GM04503 (cell line): ENCODE measurements around the gene PARD6B.
"Not testable (repeated sequence)": the region's sequence is repeated elsewhere in the genome, so short reads cannot be mapped to it uniquely, and the experiment has no call there.

Source experiments
- DNase-seq: peaks from one replicate; pipeline ENCODE4 v3.0.0-alpha.2; 2012; ENCODE audit warnings: low read depth

The PARD6B gene

DNA sequence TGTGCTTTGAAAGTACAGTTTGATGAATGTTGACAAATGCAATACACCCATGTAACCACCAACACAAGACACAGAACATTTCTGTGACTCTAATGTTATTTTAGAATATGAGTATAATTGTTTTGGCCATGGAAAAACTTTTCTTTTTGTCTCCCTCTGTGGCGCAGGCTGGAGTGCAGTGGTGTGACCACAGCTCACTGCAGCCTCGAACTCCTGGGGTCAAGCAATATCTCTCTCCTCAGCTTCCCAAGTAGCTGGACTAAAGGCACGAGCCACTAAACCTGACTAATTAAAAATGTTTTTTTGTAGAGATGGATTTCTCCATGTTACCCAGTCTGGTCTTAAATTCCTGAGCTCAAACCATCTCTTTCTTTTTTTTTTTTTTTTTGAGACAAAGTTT lies 43.1 kb downstream of the PARD6B start:
- DNase-seq = no peak

DNA sequence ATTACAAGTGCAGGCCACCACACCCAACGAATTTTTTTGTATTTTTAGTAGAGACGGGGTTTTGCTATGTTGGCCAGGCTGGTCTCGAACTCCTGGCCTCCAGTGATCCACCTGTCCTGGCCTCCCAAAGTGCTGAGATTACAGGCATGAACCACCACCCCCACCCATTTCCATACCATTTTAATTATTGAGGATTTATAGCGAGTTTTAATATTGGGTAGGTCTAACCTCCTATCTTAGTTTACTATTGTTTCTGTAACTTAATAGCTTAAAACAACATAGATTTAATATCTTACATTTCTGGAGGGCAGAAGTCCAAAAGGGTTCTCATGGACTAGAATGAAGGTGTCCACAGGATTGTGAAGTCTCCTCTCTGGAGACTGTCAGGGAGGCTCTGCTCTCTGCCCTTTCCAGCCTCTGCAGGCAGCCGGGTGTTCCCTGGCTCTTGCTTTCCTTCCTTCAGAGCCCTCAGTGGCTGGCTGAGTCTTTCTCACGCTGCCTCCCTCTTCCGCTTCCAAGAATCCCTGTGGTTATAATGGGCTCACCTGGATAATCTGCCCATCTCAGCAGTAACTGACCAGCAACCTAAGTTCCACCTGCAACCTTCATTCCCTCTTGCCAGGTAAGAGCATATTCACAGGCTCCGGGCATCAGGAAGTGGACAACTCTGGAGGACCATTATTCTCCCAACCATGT lies 44.9 kb downstream of the PARD6B start:
- DNase-seq = no peak

DNA sequence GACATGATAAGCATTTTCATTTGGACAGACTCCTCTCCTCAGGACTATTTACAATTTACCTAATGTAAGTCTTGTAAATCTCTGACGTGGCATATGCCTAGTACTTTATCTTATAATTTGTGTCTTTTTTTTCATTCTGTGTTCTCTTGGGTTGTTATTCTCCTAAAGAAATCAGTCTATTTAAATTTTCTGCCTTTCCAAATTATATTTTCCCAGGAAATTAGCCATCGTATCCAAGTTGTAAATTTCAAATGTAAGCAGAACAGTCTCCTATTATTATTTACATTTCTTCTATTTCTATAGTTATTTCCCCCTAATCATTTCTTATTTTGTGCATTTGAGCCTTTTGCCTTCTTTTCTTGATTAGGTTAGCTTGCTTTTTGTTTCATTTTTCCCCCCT lies 46.0 kb downstream of the PARD6B start:
- no peak for DNase-seq

DNA sequence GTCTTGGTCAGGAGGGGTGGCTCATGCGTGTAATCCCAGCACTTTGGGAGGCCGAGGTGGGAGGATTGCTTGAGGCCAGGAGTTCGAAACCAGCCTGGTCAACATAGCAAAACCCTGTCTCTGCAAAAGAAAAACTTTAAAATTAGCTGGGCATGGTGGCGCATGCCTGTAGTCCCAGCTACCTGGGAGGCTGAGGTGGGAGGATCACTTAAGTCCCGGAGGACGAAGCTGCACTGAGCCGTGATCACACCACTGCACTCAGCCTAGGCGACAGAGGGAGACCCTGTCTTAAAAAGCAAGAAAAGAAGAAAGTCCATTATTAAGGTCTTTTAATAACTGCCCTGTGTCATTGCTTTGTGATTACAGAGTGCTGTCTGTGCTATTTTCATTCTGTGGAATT lies 47.6 kb downstream of the PARD6B start:
- not testable (repeated sequence) for DNase-seq

DNA sequence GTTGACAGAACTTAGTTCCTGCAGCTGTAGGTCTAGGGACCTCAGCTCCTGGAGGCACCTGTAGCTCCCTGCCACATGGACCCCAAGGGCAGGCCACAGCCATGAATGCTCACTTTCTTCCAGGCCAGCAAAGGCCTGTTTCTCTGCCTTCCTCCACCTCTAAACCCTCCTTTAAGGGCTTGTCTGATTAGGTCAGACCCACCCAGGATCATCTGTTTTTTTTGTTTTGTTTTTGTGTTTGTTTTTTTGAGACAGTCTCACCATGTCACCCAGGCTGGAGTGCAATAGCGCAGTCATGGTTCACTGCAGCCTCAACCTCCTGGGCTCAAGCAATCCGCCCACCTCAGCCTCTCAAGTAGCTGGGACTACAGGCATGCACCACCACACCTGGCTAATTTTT lies 52.0 kb downstream of the PARD6B start:
- no peak for DNase-seq

DNA sequence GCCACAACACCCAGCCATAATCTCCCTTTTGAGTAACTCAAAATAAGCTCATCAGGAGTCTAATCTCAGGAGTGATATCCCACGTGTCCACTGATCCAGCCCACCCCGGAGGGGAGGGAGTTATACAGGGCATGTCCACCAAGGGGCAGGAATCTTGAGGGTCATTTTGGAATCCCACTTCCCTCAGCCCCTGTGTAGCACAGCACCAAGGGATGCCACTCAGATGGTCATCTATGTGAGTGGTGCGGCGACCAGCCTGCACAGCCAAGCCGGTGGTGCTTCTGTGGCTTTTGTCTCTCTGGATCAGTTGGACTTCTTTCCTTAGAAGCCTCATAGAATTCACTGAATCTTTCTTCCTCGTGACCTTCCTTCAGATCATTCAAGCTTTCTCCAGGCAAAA lies 52.5 kb downstream of the PARD6B start:
- DNase-seq = no peak

DNA sequence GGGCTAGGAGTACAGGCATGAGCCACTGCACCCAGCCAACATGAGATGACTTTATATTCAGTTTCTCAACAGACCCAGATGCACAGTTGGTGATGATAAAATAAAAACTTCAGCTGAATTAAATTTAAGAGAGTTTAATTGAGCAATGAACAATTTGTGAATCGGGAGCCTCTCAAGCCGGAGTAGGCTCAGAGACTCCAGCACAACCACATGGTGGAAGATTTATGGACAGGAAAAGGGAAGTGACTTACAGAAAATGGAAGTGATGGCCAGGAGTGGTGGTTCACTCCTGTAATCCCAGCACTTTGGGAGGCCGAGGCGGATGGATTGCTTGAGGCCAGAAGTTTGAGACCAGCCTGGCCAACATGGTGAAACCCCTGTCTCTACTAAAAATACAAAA lies 53.1 kb downstream of the PARD6B start:
- no peak for DNase-seq

DNA sequence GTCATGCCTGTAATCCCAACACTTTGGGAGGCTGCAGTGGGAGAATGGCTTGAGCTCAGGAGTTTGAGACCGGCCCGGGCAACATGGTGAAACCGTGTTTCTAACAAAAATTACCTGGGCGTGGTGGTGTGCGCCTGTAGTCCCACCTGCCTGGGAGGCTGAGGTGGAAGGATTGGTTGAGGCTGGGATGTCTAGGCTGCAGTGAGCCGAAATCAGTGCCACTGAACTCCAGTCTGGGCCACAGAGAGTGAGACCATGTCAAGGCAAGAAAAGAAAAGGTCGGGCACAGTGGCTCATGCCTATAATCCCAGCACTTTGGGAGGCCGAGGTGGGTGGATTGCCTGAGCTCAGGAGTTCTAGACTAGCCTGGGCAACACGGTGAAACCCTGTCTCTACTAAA lies 55.3 kb downstream of the PARD6B start:
- DNase-seq = no peak

DNA sequence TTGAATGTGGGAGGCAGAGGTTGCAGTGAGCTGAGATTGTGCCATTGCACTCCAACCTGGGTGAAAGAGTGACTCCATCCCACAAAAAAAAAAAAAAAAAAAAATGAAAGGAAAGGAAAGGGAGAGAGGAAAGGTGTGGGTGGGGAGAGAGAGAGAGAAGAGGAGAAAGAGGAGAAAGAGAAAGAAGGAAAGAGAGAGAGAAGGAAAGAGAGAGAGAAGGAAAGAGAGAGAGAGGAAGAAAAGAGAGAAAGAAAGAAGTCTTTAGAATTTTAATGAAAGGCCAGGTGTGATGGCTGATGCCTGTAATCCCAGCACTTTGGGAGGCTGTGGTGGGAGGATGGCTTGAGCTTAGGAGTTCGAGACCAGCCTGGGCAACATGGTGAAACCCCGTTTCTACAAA lies 55.8 kb downstream of the PARD6B start:
- no peak for DNase-seq

DNA sequence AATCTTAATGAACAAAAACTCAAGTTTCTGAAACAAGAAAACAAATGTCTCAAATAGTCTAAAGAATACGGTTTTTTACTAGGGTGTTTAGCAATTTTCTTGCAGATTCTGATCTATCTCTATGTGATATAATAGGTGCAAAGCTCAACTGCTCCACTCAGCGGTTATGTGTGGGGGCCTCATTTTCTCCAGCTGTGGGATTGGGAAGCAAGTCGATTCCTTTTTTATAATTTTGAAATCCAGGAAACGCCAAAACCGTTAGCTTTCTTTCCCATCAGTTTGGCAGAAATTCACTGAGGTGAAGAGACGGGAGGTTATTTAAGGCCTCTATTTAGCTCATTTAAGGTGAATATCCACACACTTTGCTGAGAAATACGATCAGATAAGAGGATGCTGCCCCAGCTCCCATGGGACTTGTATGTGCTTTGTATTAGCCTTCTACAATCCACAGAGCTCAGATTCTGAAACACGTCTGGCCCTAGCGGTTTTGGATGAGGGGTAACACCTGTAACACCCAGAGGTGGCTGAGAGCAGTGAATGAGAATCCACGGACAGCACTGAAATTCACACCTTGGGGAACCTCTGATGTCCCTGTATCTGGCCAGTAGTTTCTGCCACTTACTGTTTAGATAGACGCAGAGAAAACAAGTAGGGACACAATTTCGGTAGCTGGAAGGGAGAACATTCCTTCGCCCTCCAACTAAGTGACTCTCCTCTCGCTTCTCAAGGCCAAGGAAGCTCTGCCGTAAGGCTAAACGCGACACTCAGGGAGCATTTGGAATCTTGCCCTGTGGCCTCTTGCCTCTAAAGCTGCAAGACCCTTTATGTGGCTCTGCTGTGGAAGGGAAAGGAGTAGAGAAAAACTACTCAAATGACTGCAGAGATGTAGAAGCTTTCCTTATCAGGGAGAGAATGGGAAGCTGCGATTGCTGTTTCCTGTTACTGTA lies 56.9 kb downstream of the PARD6B start:
- peak; percentile 37 for DNase-seq

DNA sequence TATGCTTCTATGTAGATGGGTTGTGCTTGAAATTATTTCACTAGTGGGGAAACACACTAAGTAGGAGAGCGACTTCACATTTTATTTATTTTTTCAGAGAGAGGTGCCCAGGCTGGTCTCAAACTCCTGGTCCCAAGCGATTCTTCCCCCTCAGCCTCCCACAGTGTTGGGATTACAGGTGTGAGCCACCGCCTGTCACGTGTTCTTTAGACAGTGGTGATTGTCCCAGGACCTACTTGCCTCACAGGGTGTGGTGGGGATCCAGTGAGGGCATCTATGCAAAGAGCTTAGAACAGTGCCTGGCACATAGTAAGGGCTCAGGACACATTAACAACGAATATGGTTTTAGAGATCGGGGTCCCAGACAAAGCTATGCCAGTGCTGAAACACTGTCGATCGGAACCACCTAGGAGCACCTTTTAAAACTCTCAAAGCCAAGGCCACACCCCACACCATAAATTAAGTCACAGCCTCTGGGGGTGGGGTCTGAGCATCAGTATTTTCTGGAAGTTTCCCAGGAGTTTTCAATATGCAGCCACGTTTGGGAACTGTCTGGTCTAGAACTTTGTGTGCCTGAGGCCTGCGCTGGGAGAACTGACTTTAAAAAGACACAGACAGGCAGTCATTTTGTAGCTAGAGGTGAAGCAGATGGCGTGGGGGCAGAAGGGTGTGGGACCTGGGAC lies 58.7 kb downstream of the PARD6B start:
- DNase-seq = no peak

DNA sequence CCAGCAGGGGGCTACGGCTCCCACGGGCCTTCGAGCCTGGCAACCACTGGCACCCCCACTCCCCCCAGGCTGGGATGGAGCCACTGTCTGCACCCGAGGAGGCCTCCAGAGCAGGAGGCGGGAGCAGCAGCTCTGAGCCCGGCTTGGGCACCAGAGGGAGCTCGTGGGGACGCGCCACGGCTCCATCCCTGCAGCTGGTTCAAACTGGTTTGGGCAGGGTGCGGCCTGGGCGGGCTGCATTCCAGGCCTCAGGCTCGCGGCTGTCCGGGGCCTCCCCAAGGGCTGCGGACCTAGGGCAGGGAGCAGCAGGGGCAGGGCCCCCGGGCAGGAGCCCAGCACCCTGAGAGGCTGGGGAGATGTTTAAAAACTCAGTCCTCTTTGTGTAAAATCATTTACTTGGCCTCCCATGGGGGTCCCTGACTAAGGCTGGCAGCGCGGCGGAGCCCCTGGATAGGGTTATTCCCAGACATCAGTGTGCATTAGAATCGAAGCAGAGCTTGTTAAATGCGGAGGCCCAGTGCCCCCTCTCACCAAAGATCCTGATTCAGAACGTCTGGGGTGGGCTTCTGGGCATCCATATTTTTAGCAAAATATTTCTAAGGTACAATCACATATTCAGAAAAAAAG lies 59.4 kb downstream of the PARD6B start:
- peak; percentile 50 for DNase-seq

DNA sequence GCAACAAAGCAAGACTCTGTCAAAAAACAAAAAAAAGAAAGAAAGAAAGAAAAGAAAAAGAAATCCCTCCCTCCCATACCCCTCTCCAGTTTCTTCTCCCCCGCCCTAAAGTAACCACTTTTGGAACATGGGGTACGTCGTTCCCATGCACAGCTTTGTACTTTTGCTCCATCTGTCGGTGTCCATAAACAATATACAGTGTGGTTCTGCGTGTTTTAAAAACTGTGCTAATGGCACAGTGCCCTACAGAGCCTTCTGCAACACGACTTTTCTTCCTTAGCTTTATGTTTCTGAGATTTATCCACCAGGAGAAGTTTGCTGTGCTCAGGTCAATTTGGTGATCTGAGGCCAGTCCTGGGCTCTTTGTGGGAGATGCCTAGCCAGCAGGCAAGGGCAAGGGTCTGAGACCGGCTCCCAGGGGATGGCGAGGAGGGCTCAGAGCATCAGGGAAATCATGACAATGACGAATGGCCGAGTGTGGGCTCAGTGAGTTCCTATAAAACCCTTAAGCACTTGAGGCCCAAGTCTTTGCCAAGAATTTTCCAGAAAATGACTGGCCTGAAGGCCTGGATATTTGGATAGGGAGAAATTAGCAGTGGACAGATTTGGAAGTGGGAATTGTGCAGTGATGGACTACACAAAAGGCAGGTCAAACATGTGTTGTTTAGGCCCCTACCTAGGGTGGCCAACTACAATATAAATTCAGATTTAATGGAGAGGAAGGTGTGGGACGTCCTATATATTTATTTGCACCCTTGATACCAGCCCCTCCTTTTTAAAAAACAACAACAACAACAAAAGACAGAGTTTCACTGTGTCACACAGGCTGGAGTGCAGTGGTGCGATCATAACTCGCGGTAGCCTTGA lies 61.6 kb downstream of the PARD6B start:
- DNase-seq = no peak

DNA sequence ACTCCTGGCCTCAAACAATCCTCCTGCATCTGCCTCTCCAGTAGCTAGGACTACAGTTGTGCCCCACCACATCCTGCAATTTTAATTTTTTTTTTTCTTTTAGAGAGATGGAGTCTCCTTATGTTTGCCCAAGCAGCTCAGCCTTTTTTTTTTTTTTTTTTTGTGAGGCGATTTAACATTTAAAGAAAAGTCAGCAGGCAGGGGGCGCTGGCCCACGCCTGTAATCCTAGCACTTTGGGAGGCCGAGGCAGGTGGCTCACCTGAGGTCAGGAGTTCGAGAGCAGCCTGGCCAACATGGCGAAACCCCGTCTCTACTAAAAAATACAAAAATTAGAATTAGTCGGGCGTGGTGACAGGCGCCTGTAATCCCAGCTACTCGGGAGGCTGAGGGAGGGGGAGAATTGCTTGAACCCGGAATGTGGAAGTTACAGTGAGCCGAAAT lies 62.2 kb downstream of the PARD6B start:
- not testable (repeated sequence) for DNase-seq

DNA sequence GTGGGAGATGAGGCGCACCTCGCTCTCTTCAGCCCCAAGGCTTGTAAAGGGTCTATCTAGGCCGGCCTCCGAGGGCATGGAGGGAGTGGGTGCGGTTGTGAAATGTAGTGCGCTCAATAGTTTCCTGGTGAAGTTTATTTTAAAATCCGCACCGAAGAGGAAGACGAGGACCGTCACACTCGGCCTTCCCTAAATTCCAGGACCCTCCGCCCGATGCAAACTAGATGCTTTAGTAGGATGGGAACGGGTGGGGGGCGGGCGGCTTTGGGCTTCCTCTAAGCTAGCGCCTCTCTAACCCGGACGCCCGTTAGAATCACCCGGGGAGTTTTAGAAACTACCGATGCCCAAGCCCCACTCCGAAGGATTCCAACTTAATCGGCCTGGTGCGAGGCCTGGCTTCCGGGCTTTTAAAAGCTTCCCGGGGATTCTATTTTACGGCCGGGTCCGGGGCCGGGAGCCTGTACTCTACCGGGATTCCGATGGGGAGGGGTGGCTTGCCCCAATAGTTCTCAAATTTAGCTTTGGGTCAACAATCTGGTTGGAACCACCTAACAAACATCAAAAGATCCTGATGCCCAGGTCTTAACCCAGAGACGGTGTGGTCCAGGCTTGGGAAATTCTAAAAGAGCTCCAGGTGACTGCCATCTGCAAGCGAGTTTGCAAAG lies 62.9 kb downstream of the PARD6B start:
- DNase-seq = no peak

DNA sequence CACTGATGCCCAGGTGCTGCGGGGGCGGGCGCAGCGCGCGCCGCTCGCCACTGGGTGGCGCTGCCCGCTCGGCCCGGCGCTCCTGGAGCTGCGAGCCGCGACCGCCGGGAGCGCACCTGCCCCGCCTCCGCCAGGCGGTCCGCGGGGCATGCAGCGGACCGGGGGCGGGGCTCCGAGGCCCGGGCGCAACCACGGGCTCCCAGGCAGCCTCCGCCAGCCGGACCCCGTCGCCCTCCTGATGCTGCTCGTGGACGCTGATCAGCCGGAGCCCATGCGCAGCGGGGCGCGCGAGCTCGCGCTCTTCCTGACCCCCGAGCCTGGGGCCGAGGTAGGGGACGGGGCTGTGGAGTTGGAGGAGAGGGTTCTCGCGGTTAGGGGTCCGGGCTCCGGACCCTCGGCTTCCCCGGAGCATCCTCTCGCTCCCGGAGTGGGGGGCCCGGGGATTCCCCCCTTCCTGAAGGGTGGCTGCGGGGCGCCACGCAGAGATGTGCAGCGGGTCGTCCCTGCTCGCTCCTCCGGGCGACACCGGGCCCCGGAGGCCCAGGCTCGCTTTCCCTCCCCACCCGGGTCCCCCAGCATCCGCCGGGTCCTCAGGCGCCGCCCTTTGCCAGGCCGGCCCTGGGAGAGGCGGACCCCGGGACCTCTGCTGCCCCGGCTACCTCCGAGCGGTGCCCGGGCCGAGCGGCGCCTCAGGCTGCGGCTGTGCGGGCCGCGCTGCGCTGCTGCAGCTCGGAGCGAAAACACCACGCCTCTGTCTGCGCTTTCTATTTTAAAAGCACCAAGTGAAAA lies 63.7 kb downstream of the PARD6B start, which contains the start of gene BCAS4:
Gene BCAS4, plus strand, starts transcription at position 216 of the 789 bp plus-strand sequence. Its CDS starts 23 bp downstream, at position 239.
- no peak for DNase-seq

DNA sequence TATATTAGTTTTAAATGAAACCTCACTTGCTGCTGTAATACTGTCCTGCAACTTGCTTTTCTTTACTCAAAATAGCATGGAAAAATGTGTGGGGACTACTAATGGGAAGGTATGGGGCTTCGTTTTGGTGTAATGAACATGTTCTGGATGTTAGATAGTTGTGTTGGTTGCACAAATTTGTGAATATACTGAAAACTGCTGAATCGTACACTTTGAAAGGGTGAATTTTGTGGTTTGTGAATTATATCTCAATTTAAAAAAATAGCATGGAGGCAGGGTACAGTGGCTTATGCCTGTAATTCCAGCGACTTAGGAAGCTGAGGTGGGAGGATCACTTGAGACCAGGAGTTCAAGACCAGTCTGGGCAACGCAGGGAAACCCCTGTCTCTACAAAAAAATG lies 65.8 kb downstream of the PARD6B start:
- DNase-seq = no peak

DNA sequence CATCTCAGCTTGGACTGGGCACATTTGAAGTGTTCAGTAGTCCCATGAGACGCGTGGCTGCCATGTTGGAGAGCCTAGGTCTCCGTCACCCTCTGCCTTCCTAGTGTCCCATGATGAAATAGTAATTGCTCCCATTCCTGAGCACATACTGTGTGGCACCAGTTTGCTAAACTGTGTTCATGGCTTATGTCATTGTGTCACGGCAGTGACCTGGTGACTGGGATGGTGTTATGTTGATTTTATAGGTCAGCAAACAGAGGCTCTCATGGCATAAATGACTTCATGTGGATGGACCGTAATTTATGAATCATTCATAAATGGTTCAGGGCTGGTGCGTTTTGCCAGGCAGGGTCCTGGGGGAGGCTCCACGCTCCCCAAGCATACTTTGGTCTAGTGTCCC lies 67.3 kb downstream of the PARD6B start:
- DNase-seq = no peak

DNA sequence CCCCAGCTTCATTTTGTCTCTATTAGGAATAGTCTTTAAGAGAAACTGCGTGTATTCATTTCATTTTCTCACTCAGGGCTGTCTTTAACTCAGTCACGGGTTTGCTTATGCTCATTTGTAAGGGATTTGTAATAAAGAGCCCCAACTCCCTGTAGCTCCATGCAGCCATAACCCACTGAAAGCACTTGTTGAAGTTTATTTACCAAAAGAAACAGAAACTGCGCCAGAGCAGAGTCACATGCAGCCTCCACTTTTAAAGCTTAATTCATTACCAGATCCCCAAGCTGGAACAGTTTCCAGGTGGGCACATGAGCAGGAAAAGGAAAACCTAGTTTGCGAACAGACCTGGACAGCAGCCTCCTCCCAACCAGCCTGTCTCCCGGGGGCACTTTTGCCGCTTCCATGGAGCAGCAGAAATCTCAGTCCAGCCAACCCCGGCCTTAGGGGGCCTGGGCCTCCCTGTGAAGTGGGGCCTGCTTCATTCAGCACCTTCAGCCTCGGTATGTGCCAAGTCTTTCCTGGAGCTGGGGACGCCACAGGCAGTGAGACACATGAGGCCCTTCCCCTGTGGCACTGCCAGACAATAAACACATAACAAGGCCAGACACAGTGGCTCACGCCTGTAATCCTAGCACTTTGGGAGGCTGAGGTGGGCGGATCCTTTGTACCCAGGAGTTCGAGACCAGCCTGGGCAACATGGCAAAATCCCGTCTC lies 68.0 kb downstream of the PARD6B start:
- DNase-seq = no peak
